CD4-positive, CD25-positive, alpha-beta regulatory T cell (primary cell): ENCODE measurements around the gene MARCHF9. TPM values are rescaled to one million over a fixed set of nuclear protein-coding genes. Genes with fewer than 3 reads are reported as not detected.
A peak's percentile ranks its signal among the peaks of the same experiment; 100 is the strongest.

Source experiments
- ATAC-seq, 2 donors: fragments of 150-1000 bp; cut with Tn5 transposase; one replicate each; pipeline ENCODE4 v1.10.0; 2021; ENCODE audit warnings: low read depth in 2 of 2, moderate number of reproducible peaks in 2 of 2, moderate library complexity in 1 of 2
- DNase-seq, 3 donors: peaks; one replicate each; pipeline versions ENCODE4 v3.0.0 to v3.0.0-alpha.2; 2012 to 2022; ENCODE audit warnings: mixed read lengths in 1 of 3
- H3K27ac ChIP-seq: one replicate; pipeline ENCODE4 v1.7.0; 2013; ENCODE audit warnings: mild to moderate bottlenecking, low read length; ENCODE audit not compliant: insufficient read depth, poor library complexity, severe bottlenecking
- H3K27me3 ChIP-seq: one replicate; pipeline ENCODE4 v1.7.0; 2013; ENCODE audit warnings: low read length; ENCODE audit not compliant: control insufficient read depth, insufficient read depth
- H3K36me3 ChIP-seq: one replicate; pipeline ENCODE4 v1.7.0; 2013; ENCODE audit warnings: mild to moderate bottlenecking, low read length, moderate library complexity; ENCODE audit not compliant: control insufficient read depth, insufficient read depth
- H3K4me1 ChIP-seq: 2 replicates; pipeline ENCODE4 v1.7.0; 2013; ENCODE audit warnings: mild to moderate bottlenecking, low read length; ENCODE audit not compliant: insufficient read depth, control insufficient read depth, poor library complexity, severe bottlenecking
- H3K4me3 ChIP-seq: one replicate; pipeline ENCODE4 v1.7.0; 2013; ENCODE audit warnings: low read depth, mild to moderate bottlenecking, low read length, moderate library complexity
- H3K9me3 ChIP-seq, 2 experiments: 1 replicate in 1 of 2; 2 replicates in 1 of 2; pipeline ENCODE4 v1.7.0; 2013; ENCODE audit warnings: low read length in 2 of 2, mild to moderate bottlenecking in 1 of 2, moderate library complexity in 1 of 2; ENCODE audit not compliant: control insufficient read depth in 2 of 2
- H3K27ac Mint-ChIP-seq, 3 donors: one replicate each; pipeline ENCODE4 v1.8.0; 2020 to 2022; ENCODE audit warnings: mild to moderate bottlenecking in 3 of 3, mixed read lengths in 3 of 3, moderate library complexity in 2 of 3
- H3K27me3 Mint-ChIP-seq: one replicate; pipeline ENCODE4 v1.8.0; 2022; ENCODE audit warnings: mild to moderate bottlenecking, mixed read lengths
- H3K36me3 Mint-ChIP-seq: one replicate; pipeline ENCODE4 v1.8.0; 2020; ENCODE audit warnings: mixed read lengths
- H3K4me1 Mint-ChIP-seq, 4 donors: one replicate each; pipeline ENCODE4 v1.8.0; 2020 to 2022; ENCODE audit warnings: mixed read lengths in 4 of 4, mild to moderate bottlenecking in 1 of 4
- H3K4me3 Mint-ChIP-seq, 4 donors: one replicate each; pipeline ENCODE4 v1.8.0; 2020 to 2022; ENCODE audit warnings: mild to moderate bottlenecking in 4 of 4, mixed read lengths in 4 of 4, moderate library complexity in 3 of 4
- H3K9me3 Mint-ChIP-seq, 7 donors: one replicate each; pipeline ENCODE4 v1.8.0; 2020 to 2022; ENCODE audit warnings: mixed read lengths in 7 of 7, mild to moderate bottlenecking in 3 of 7, moderate library complexity in 2 of 7
- polyA plus RNA-seq, 4 donors: library from polyadenylated mRNA; unstranded; fragments of 300-500 nt; fragmentation: Illumina TruSeq; gene quantifications; one replicate each; pipeline ENCODE4 v1.2.3, GENCODE V29; 2021
- total RNA-seq: library from RNA; stranded (reverse); gene quantifications from one replicate; pipeline ENCODE4 v1.2.3, GENCODE V29; 2022

The MARCHF9 gene
- total and polyA plus RNA-seq, 5 donors from 2014 or later: 2.2 to 35.4 (median 4.1) TPM

DNA sequence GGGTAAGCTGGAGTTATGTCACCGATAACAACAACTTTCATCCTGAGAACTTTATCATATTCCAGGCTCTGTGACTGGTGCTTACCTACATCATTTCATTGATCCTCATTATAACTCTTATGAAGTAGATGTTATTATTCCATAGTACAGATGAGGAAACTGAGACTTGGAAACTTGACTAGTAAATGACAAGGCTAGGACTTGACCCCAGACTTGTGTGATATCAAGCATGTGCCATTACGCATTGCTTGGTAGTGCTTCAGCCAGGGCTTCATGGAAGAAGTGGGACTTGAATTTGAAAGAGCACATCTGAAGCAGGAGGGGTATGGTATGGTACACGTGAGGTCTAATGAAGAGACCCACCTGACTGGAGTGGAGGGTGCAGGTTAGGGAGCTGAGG, 51.8 kb downstream of the MARCHF9 start:
- Histone ChIP-seq H3K27me3 (no peaks in the 10 kb centered on the region), H3K4me3 (no peak overlapping the region), H3K36me3 (peaks cover 20% of the 10 kb centered on the region), H3K9me3 (no peaks in the 10 kb centered on the region), H3K4me1 (no peaks in the 10 kb centered on the region), H3K27ac (no peak overlapping the region)
- Mint-ChIP-seq H3K36me3 (peaks cover 10% of the 10 kb centered on the region), H3K4me1 (peaks cover 0 to 4% (median under 1%) of the 10 kb centered on the region in 4 donors), H3K27me3 (no peaks in the 10 kb centered on the region), H3K27ac (no peak overlapping the region), H3K4me3 (no peak overlapping the region), H3K9me3 (no peaks in the 10 kb centered on the region)
- no peak for ATAC-seq
- DNase-seq: no peak

GRCh38 chr12:57807285-57807684, 52.4 kb downstream of the MARCHF9 start:
- no peak for ATAC-seq
- Histone ChIP-seq H3K4me3 (no peak overlapping the region), H3K9me3 (no peaks in the 10 kb centered on the region), H3K27me3 (no peaks in the 10 kb centered on the region), H3K27ac (no peak overlapping the region), H3K4me1 (no peaks in the 10 kb centered on the region), H3K36me3 (peaks cover 20% of the 10 kb centered on the region)
- peaks cover 12% of the 10 kb centered on the region for H3K36me3 Mint-ChIP-seq
- H3K4me3 Mint-ChIP-seq: no peak overlapping the region
- peaks cover 0 to 5% (median 2%) of the 10 kb centered on the region in 4 donors for H3K4me1 Mint-ChIP-seq
- H3K9me3 Mint-ChIP-seq: no peaks in the 10 kb centered on the region
- H3K27ac Mint-ChIP-seq: peak overlapping the region in 1 of 3 donors; percentile 2
- no peaks in the 10 kb centered on the region for H3K27me3 Mint-ChIP-seq
- DNase-seq: no peak

GRCh38 chr12:57808351-57808750, 53.4 kb downstream of the MARCHF9 start:
- no peak overlapping the region for H3K4me3 ChIP-seq
- Mint-ChIP-seq H3K4me1 (peaks cover 0 to 10% (median 5%) of the 10 kb centered on the region in 4 donors), H3K27ac (no peak overlapping the region), H3K27me3 (no peaks in the 10 kb centered on the region), H3K36me3 (peaks cover 9% of the 10 kb centered on the region), H3K9me3 (no peaks in the 10 kb centered on the region), H3K4me3 (no peak overlapping the region)
- H3K36me3 ChIP-seq: peaks cover 16% of the 10 kb centered on the region
- no peak for DNase-seq
- no peak overlapping the region for H3K27ac ChIP-seq
- H3K4me1 ChIP-seq: no peaks in the 10 kb centered on the region
- H3K9me3 ChIP-seq: no peaks in the 10 kb centered on the region
- H3K27me3 ChIP-seq: no peaks in the 10 kb centered on the region
- ATAC-seq: no peak

DNA sequence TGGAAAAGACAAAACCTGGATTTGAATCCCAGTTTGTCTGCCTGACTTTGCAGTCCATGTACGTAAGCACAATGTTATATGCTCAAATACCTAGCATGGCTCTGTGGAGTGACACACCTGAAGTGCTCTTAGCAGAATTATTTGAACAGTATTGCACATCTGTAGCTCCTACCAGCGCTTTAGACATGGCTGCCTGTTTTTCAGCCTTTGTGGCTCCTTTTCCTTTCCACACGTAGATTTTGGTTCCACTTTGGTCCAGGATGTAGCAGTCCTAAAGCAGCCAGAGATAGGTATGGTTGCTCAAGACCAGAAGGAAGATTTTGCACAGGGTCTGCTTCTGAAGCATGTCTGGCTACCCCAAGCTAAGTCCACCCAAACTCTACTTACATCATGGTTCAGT, 54.5 kb downstream of the MARCHF9 start:
- H3K27me3 ChIP-seq: no peaks in the 10 kb centered on the region
- Mint-ChIP-seq H3K27ac (no peak overlapping the region), H3K4me1 (peaks cover 0 to 10% (median 3%) of the 10 kb centered on the region in 4 donors), H3K4me3 (no peak overlapping the region), H3K9me3 (no peaks in the 10 kb centered on the region), H3K27me3 (no peaks in the 10 kb centered on the region), H3K36me3 (peaks cover 4% of the 10 kb centered on the region)
- DNase-seq (no peak), ATAC-seq (no peak)
- H3K27ac ChIP-seq: no peak overlapping the region
- H3K4me1 ChIP-seq: no peaks in the 10 kb centered on the region
- peaks cover 12% of the 10 kb centered on the region for H3K36me3 ChIP-seq
- no peak overlapping the region for H3K4me3 ChIP-seq
- no peaks in the 10 kb centered on the region for H3K9me3 ChIP-seq

Other genes with a start within 250 kb of the MARCHF9 start
- gene DDIT3, start 234.6 kb upstream of the MARCHF9 start, total RNA-seq: 159 TPM
- 10 to 100 TPM; 17.8 to 25.3 (median 20.9) TPM for gene DDIT3, start 234.6 kb upstream of the MARCHF9 start, polyA plus RNA-seq
- 104 TPM for gene MBD6, start 232.3 kb upstream of the MARCHF9 start, total RNA-seq
- gene MBD6, start 232.3 kb upstream of the MARCHF9 start, polyA plus RNA-seq: 1 to 10 TPM; 1.8 to 3.0 (median 2.3) TPM
- gene DCTN2, start 207.9 kb upstream of the MARCHF9 start, total RNA-seq: 74.9 TPM
- gene DCTN2, start 207.9 kb upstream of the MARCHF9 start, polyA plus RNA-seq: 10 to 100 TPM; 75.1 to 91.6 (median 78.9) TPM
- 0.72 TPM for gene KIF5A, start 205.1 kb upstream of the MARCHF9 start, total RNA-seq
- under 1 TPM in 2 of 4 donors, not detected in 2; 0.05 to 0.06 TPM for gene KIF5A, start 205.1 kb upstream of the MARCHF9 start, polyA plus RNA-seq
- gene PIP4K2C, start 163.9 kb upstream of the MARCHF9 start, total RNA-seq: 35.8 TPM
- 10 to 100 TPM; 24.6 to 38.6 (median 30.2) TPM for gene PIP4K2C, start 163.9 kb upstream of the MARCHF9 start, polyA plus RNA-seq
- gene DTX3, start 150.3 kb upstream of the MARCHF9 start, total RNA-seq: 31.2 TPM
- gene DTX3, start 150.3 kb upstream of the MARCHF9 start, polyA plus RNA-seq: 1 to 10 TPM; 3.4 to 7.4 (median 5.1) TPM
- gene ARHGEF25, start 143.7 kb upstream of the MARCHF9 start, total RNA-seq: 0.64 TPM
- not detected for gene ARHGEF25, start 143.7 kb upstream of the MARCHF9 start, polyA plus RNA-seq
- gene B4GALNT1, start 121.9 kb upstream of the MARCHF9 start, total RNA-seq: not detected
- not detected for gene B4GALNT1, start 121.9 kb upstream of the MARCHF9 start, polyA plus RNA-seq
- 151 TPM for gene OS9, start 61.0 kb upstream of the MARCHF9 start, total RNA-seq
- 10 to 100 TPM; 59.2 to 72.4 (median 63.1) TPM for gene OS9, start 61.0 kb upstream of the MARCHF9 start, polyA plus RNA-seq
- 60.3 TPM for gene AGAP2, start 16.4 kb upstream of the MARCHF9 start, total RNA-seq
- gene AGAP2, start 16.4 kb upstream of the MARCHF9 start, polyA plus RNA-seq: 1 to 10 TPM; 4.4 to 7.7 (median 5.6) TPM
- gene TSPAN31, start 10.1 kb upstream of the MARCHF9 start, total RNA-seq: 8.7 TPM
- gene TSPAN31, start 10.1 kb upstream of the MARCHF9 start, polyA plus RNA-seq: 10 to 100 TPM; 38.4 to 48.9 (median 39.6) TPM
- gene CDK4, start 2.8 kb upstream of the MARCHF9 start, total RNA-seq: 17.5 TPM
- gene CDK4, start 2.8 kb upstream of the MARCHF9 start, polyA plus RNA-seq: 10 to 100 TPM; 62.2 to 90.3 (median 69.7) TPM
- gene CYP27B1, start 12.0 kb downstream of the MARCHF9 start, total RNA-seq: not detected
- gene CYP27B1, start 12.0 kb downstream of the MARCHF9 start, polyA plus RNA-seq: under 1 TPM in 2 of 4 donors, not detected in 2; 0.14 to 0.26 TPM
- 8.7 TPM for gene METTL1, start 17.0 kb downstream of the MARCHF9 start, total RNA-seq
- 10 to 100 TPM in 1 of 4 donors, 1 to 10 TPM in 3; 3.5 to 10.8 (median 5.9) TPM for gene METTL1, start 17.0 kb downstream of the MARCHF9 start, polyA plus RNA-seq
- gene EEF1AKMT3, start 17.5 kb downstream of the MARCHF9 start, total RNA-seq: 3.7 TPM
- gene EEF1AKMT3, start 17.5 kb downstream of the MARCHF9 start, polyA plus RNA-seq: 1 to 10 TPM; 1.8 to 7.6 (median 2.5) TPM
- 22.8 TPM for gene TSFM, start 27.7 kb downstream of the MARCHF9 start, total RNA-seq
- gene TSFM, start 27.7 kb downstream of the MARCHF9 start, polyA plus RNA-seq: 10 to 100 TPM; 33.4 to 50.4 (median 40.6) TPM
- 2.0 TPM for gene AVIL, start 63.6 kb downstream of the MARCHF9 start, total RNA-seq
- under 1 TPM; 0.15 to 0.25 (median 0.19) TPM for gene AVIL, start 63.6 kb downstream of the MARCHF9 start, polyA plus RNA-seq
- 121 TPM for gene CTDSP2, start 91.6 kb downstream of the MARCHF9 start, total RNA-seq
- gene CTDSP2, start 91.6 kb downstream of the MARCHF9 start, polyA plus RNA-seq: 10 to 100 TPM; 45.7 to 54.4 (median 52.5) TPM
- gene ATP23, start 186.5 kb downstream of the MARCHF9 start, total RNA-seq: 4.8 TPM
- 10 to 100 TPM; 16.2 to 40.7 (median 26.1) TPM for gene ATP23, start 186.5 kb downstream of the MARCHF9 start, polyA plus RNA-seq